ENCODE measurements around the gene CFAP97D2.
"Not testable (repeated sequence)": the region's sequence is repeated elsewhere in the genome, so short reads cannot be mapped to it uniquely, and the experiment has no call there.

Gene CFAP97D2

DNA sequence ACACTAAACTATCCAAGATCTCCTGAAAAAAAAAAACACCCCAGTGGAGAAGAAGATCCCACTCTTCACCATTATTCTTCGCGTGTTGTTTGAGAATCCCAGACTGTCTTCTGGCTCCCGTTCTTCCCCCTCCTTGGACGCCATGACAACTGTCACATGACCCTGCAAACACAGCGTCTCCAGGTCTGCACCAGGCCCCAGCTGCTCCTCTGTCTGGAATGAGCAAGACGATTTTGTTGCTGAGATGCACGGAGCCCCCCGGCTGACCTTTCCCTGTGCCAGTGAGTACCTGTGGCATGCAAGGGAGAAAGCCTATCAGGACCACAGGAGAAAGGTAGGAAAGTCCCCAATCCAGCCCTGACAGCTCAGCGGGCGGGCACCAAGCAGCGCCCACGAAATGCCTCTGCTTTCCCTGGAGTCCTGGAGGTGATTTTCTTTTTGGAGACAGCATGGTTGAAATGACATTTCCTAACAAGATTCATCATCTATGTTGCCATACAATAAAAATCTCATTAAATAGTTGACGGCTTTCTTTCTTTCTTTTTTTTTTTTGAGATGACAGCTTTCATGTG is at the start of gene CFAP97D2:
TSS of gene CFAP97D2 (plus strand) at position 171 of the 572 bp plus-strand sequence. CDS start at position 245, 74 bp downstream.
- no peak for DNase-seq

DNA sequence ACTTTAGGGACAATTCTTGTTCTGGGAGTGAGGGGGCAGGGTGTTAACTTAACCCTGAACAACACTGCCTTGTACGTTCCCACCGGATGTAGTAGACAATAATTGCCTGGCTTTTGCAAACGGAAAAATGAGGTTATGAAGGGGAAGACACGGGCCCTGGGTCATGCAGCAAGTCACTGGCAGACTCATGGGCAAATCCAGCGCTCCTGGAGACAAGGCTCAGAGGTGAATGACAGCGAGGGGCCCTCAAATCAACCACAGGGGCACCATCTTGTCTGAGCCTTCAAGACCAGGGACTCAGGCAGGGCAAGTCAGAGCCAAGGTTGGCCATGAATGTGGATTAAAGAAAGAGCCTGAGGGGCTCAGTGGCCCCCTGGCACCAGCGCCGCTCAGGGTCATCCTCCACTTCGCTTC is 49.4 kb upstream of the CFAP97D2 start:
- peak; percentile 49 to 59 for DNase-seq

DNA sequence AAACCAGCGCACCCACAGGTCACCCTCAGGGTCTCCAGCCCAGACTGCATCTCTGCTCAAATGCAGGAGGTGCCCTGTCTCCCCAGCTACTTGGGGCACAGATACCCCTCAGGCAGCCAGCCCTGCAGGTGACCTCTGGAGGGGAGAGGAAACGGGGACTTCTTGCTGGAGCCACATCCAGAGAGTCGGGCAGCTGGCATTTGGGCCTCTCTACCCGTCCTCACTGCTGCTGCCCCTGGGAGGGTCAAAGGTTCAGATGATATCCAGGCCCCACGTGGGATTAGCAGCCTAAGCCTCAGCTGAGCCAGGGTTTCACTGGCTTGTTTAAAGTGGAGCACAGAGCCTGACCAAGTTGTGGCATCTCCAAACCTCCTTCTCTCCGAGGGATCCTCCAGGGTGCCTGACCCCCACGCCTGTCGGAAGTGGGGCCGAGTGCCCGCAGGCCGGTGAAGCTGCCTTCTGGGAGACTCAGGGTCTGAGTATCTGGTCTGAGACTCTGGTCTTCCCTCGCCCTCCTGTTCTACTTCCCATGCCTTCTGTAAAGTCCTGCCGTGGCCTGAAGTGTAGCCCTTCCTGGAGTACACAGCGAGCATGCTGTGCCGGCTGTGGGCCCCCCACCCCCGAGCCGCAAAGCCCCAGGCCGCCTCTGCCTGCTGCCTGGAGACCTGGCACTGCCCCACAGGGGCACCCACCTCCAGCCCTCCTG is 48.8 kb upstream of the CFAP97D2 start:
- no peak for DNase-seq

DNA sequence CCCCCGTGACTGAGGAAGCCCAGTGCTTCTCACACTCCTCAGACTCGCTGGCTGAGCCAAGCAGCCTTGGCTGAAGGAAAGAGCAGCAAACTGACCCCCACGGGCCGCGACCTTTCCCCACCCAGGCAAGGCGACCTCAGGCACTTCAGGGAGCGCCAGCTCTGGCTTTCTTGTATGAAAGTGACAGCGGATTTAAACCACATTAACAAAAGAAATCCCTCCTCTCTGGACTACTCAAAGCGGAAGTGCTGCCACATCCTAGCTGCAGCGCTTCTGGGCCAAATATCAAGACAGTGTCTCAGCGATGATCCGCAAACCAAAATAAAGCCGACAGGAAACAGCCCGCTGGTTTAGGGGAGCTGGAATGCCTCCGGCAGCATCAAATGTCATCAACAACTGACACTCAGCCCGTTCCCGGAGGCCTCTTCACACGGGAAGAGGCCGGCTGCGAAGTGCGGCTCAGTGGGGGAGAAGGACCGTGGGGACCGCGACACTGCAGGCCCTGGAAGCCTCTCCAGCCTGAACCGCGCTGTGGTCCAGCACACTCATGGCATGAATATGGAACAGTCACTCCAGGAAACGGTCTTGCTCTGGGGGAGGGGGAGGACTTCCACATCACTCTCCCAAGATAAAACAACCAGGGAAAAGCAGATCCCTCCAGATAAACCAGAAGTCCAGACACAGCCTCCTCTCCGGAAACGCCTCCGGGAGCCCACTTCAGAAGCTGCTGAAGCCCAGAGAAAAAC is 48.0 kb upstream of the CFAP97D2 start:
- peak; percentile 95 to 96 for DNase-seq

DNA sequence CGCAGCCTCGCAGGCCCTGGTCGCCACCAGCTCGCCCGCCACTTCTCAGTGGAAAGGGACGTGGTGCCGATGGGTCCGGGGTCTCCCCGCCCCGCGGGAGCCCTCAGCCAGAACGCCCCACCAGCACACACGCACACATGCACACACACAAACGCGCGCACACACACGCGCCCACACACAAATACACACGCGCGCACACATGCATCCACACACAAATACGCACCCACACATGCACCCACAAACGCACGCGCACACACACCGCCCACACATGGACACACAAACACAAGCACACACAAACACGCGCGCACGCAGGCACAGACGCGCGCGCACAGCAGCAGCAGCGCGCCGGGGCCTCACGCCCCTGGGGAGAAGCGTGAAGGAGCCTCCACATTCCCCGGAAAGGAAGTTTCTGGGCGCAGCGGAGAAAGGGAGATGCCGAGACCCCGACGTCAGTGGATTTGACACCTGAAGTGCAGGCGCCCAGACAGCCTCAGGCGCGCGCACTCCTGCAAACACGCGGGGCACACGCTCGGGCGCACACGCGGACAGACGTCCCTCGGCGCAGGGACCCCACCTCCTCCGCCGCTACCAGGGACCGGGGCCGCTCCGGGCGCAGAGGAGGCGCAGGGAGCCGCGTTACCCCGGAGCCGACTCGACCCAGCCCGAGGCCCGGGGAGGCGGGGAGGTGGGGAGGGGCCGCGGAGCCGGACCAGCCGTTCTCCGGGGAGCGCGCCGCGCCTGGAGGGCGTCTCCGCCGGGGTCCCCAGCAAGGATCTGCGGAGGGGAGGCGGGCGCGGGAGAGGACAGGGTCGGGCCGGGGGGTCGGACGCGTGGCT is 47.3 kb upstream of the CFAP97D2 start:
- DNase-seq = no peak

DNA sequence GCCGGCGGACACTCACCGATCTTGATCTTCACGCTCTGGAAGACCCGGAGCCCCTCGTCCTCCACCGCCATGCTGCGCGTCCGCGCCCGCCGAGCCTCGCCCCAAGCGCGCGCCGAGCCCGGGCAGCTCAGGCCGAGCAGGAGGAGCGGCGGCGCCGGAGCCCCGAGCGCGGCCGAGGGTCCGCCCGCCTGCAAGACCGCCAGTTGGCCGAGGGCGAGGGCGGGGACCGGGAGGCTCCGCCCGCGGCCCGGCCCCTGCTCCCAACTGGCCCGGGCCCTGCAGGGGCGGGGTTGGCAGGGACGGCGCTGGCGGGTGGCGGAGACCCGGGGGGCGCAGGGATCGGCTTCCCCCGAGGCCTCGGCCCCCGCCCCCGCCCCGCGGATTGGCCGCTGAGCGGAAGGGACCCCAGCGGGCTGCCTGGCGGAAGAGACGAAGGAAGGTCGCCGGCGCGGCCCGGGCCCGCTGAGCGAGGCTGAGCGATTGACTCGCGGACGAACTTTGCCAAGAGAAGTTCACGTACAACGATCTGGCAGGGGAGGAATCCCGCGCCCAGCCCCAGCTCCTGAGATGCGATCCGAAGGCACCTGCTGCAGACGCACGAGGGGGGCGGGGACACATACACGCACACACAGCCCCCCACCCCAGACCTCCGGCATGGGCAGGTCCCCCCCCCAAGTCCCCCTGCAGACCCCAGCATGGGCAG is 46.5 kb upstream of the CFAP97D2 start, which contains the start of gene RASA3:
TSS of gene RASA3 (minus strand) at position 205 of the 703 bp plus-strand sequence. CDS start at position 71, 134 bp downstream.
- peak; percentile 58 to 62 for DNase-seq

DNA sequence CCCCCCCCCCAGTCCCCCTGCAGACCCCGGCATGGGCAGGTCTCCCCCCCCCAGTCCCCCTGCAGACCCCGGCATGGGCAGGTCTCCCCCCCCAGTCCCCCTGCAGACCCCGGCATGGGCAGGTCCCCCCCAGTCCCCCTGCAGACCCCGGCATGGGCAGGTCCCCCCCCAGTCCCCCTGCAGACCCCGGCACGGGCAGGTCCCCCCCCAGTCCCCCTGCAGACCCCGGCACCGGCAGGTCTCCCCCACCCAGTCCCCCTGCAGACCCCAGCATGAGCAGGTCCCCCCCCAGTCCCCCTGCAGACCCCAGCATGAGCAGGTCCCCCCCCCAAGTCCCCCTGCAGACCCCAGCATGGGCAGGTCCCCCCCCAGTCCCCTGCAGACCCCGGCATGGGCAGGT is 45.9 kb upstream of the CFAP97D2 start:
- not testable (repeated sequence) for DNase-seq

DNA sequence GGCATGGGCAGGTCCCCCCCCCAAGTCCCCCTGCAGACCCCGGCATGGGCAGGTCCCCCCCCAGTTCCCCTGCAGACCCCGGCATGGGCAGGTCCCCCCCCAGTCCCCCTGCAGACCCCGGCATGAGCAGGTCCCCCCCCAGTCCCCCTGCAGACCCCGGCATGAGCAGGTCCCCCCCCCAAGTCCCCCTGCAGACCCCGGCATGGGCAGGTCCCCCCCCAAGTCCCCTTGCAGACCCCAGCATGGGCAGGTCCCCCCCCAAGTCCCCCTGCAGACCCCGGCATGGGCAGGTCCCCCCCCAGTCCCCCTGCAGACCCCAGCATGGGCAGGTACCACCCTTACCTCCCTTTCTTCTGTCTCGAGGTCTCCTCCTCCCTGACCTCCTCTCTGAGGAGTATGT is 45.5 kb upstream of the CFAP97D2 start:
- not testable (repeated sequence) for DNase-seq

DNA sequence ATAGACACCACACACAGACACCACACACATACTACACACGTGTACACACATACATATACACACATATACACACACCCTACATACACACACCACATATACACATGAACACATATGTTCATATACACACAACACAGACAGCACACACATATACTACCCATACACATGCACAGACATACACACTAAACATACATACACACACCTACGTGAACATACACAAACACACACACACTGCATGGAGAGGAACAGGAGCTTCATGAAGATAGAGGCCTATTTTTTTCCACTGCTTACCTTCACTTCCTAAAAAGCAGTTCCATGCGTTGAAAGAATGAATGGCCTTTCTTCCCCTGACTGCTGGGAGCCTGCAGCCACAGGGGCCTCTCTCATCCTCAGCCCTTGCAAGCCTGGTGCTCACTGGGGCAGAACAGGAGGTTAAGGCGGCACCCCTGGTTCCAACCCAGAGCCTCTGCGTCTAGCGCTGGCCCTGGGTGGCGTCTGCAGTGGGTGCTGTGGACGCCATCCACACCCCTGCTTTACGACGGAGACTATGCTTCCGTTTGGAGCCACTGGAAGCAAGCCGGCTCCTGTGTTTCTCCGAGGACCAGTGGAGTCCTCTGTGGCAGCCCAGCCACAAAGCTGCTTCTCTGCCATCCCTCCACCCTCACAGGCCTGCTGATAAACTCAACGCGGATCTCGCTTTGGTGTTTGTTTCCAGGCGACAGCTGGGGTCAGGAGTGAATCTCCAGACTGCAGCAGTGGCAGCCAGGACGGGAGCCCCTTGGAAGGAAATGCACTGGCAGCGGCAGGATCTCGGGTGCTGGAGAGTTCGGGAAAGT is 44.7 kb upstream of the CFAP97D2 start:
- peak; percentile 22 to 39 for DNase-seq

DNA sequence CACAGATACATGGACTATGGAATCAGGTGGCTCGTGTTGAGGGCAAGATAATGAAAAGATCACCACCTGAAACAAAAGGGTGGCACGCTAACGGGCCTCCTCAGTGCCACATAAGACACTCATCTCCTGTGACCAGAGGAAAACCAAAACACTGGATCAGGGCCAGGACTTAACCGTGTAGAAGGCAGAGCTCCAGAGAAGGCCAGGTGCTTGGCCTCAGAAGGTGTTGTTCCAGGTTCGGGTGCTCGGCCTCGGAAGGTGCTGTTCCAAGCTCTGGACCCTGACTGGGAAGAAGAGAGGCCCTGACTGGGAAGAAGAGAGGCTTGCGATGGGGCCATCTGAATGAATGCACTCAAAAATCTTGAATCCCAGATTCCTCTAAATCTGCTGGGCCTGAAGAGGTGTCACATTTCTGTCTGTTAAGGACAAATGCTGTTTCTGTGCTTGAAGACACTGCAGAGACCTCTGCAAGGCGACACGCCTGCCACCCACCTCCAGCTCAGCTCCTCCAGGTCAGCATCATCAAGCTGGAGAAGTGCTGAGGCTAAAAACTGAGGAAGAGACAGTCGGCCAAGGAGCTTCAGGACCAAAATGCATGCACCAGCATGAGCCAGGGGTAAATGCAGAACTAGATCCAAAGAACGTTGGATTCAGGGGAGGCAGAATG is 44.0 kb upstream of the CFAP97D2 start:
- no peak for DNase-seq

DNA sequence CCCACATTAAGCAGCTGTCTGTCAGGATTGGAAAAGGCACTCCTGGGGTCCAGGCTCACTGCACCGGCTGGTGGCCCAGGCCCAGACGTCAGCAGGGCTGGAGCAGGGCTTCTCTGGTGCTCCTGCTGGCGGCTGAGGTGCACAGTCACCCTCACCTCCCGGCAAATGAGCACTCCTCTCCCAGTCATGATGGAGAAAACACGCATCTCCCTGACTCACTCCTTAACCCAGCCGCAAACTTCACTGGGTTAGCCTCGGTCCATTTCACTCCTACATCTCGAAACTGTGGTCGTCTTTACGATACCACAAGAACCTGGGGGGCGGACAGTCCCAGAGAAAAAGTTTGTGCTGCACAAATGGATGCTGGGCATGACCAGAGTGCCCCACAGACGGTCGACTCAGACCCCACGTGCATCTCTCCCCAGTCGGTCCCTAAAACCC is 43.3 kb upstream of the CFAP97D2 start:
- no peak for DNase-seq

DNA sequence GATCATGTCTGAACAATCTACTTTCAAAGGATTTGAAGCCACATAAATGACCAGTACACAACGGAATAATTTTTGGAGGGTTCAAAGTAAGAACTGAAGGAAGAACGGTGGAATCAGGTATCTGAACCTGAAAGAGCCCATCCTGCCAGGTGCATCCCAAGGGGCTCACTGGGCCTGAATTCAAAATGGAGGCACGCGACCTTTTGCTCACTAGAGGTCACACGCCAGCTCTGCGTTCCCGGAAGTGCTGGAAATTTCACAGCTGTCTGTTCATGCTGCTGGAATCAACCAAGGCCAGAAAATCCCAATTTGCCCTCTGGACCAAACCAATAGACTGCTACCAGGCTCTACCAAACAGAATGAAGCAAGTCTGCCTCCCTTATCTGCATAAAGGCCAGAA is 42.5 kb upstream of the CFAP97D2 start:
- no peak for DNase-seq

DNA sequence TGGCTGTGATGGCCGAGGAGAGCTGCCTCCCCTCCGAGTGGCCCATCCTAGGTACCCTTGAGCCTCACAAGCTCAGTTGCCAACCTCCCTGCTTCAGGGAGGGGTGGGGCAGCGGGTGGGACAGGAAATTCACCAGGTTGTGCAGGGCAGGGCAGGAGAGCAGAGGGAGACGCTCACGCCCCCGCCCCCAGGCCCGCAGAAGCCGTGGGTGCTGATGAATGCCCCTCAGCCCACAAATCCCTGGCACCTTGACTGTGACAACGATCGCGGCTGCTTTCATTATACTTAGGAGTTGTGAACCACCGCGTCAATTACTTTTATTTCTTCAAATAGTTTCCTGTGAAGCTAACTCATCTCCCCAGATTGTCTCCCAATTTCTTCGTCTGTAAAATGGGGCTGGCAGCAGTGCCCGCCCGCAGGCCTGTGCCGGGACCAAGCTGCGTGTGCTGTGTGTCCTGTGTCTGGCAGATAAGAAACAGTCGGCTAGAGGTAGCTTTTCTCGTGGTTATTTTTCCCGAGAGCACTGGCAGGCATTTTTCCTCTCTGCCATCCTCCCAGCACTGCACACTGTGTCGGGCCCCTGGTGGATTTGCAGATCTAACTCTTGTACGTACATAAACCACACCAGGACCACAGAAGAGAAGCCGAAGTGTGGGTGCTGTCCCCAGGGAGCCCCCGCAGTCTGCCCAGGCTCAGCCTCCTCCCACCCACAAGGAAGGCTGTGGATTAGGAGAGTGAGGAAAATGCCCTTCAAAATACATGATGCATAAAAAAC is 38.7 kb upstream of the CFAP97D2 start:
- DNase-seq = no peak

DNA sequence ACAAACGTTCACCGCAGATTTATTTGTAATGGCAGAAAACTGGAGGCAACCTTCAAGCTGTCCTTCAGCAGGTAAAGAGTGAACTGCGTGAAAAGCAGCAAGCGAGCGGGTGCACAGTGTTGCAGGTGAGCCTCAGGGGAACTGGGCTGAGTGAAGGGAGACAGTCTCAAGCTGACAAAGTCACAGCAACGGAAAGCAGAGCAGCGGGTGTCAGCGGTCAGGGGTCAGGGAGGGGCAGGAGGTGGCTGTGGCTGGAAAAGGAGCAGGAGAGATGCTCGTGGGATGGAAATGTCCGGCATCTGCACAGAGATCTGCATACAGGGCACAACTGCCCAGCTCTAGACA is 38.2 kb upstream of the CFAP97D2 start:
- no peak for DNase-seq

DNA sequence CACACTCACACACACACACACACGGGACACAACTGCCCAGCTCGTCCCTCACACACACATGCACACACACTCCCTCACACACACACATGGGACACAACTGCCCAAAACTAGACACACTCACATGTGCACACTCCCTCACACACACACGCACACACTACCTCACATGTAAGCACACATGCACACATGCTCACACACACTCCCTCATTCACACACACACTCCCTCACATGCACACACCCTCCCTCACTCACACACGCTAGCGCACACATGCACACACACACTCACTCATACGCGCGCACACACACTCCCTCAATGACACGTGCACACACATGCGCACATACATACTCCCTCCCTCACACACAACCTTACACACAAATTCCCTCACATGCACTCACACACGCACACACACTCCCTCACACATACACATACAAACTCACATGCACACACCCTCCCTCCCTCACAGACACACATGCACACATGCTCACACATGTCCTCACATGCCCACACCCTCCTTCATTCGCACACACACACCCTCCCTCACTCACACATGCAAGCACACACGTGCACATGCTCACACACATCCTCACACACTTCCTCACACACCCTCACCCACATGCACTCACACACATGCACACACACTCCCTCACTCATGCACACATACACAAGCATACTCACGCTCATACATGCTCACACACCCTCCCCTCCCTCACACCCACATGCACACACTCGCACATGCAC is 37.6 kb upstream of the CFAP97D2 start:
- DNase-seq = no peak

DNA sequence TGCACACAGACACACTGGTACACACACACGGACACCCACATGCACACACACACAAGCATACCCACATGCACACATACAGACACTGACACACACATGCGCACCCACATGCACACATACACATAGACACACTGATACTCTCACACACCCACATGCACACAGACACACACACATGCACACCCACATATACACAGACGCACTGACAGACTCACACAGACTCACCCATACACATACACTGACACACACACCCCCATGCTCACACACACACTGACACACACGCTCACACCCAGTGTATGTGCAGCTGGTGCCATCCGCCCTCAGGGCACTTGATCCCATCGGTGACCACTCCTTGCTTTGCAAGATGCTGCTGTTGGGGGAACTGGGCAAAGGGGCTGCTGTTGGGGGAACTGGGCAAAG is 36.9 kb upstream of the CFAP97D2 start:
- DNase-seq = no peak

DNA sequence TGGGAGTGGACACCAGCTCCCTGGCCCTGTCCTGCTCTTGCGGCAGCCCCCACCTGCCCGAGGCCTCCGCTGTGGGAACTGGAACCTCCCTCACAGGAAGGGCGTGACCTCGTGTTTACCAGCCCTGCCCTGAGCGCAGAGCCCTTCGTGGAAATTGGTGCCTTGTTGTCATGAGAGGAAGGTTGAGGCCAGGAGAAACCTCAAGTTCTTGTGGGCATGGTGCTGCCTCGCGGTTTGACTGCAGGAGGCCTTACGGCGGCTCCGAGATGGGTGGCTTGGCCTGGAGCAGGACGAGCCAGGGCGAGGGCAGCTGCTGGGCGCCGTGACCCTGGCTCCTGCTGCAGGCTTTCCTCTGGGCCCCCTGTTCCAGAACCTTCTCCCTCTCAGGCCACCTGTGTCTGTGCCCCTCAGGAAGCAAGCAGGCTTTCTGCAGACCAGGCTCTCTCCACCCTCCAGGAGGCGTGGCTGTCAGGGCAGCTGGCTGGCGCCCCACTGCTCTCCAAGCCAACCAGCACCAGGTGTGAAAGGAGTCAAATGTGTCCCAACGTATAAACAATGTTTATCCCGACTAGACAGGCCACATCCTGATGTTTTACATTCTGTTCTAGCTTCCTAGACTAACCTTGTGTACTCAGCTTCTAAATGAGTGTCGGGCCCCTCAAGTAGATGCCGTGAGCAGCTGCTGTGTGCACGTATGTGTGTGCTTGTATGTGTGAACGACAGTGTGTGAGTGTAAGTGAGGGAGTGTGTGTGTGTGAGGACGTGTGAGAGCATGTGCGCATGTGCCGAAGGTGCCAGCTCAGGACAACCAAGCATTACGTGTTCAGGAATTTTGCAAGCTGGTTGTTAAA is 36.2 kb upstream of the CFAP97D2 start:
- DNase-seq = no peak
